Adrenal gland (tissue), 12 donors: Measurements from ENCODE around the gene GCN1. TPM values are rescaled to one million over a fixed set of nuclear protein-coding genes. Genes with fewer than 3 reads are reported as not detected.

ENCODE experiments used
- DNase-seq, 7 donors: peaks; one replicate each; pipeline ENCODE4 v3.0.0-alpha.2; 2019 to 2020
- H3K27ac ChIP-seq, 5 donors: fragments of 200-600 bp; sonication (generic) in 4 of 5; 1 replicate in 3 of 5; 2 replicates in 2 of 5; pipeline versions ENCODE4 v1.5.1 to v1.8.0; 2016 to 2020; ENCODE audit warnings: mild to moderate bottlenecking in 1 of 5
- H3K27me3 ChIP-seq: fragments of 200-600 bp; 2 replicates; pipeline ENCODE4 v1.8.0; 2021
- H3K36me3 ChIP-seq, 2 donors: fragments of 200-600 bp; replicated peaks in 1 of 2; 1 replicate in 1 of 2; 2 replicates in 1 of 2; pipeline versions ENCODE4 v1.5.1 to v1.8.0; 2018 to 2022
- H3K4me1 ChIP-seq, 2 donors: fragments of 200-600 bp; replicated peaks in 1 of 2; 1 replicate in 1 of 2; 2 replicates in 1 of 2; pipeline versions ENCODE4 v1.5.1 to v1.8.0; 2018 to 2021
- H3K4me3 ChIP-seq, 4 donors: fragments of 200-600 bp; sonication (generic) in 3 of 4; one replicate each; pipeline ENCODE4 v1.5.1; 2016 to 2018
- H3K9me3 ChIP-seq, 3 donors: fragments of 200-600 bp; sonication (generic) in 1 of 3; replicated peaks in 1 of 3; 1 replicate in 2 of 3; 2 replicates in 1 of 3; pipeline versions ENCODE4 v1.5.1 to v1.8.0; 2016 to 2021
- POLR2A ChIP-seq, 2 donors: fragments of 450-650 bp; IDR thresholded peaks; one replicate each; pipeline ENCODE4 v1.6.1; 2017; ENCODE audit warnings: antibody characterized with exemption in 2 of 2, mild to moderate bottlenecking in 2 of 2, moderate library complexity in 1 of 2
- WGBS, 4 donors: extraction: QIAGEN DNeasy Blood & Tissue Kit in 2 of 4; methylation state at CpG; one replicate each; pipeline versions ENCODE4 v1.1.5 to v1.1.7; 2013 to 2017; 5-methylcytosine and 5-hydroxymethylcytosine counted together
- intact Hi-C, 2 donors: fragments of 100-400 bp; cut with DNase I; formaldehyde crosslinking; loops; one replicate each; pipeline versions ENCODE4 v1.14.1 to v1.15.0; 2022 to 2023
- polyA plus RNA-seq, 3 donors: library from polyadenylated mRNA; stranded (reverse); fragments of 200-250 nt in 2 of 3; fragments of 350-450 nt in 1 of 3; fragmentation: Illumina TruSeq in 1 of 3; extraction: RNeasy Lipid Tissue Mini Kit (QIAGEN cat#74804) in 1 of 3; gene quantifications; one replicate each; pipeline ENCODE4 v1.2.3, GENCODE V29; 2013 to 2014
- total RNA-seq, 9 donors: library from RNA; depleted of rRNA in 4 of 9; stranded (reverse); fragments of >200 nt in 4 of 9; fragments of 120-200 nt in 1 of 9; fragmentation: NEBNext Ultra II Directional in 1 of 9; extraction: Animal tissue kit (Norgen Biotek cat#: 25700) in 1 of 9; gene quantifications; one replicate each; pipeline versions ENCODE4 v1.1.0 to v1.2.4, GENCODE V29; 2013 to 2023
- TF ChIP-seq, protein P1 (sequence below), 6 experiments: fragments of 450-650 bp in 4 of 6; fragments of 200-600 bp in 2 of 6; sonication (generic) in 1 of 6; IDR thresholded peaks; 1 replicate in 5 of 6; 2 replicates in 1 of 6; pipeline versions ENCODE4 v1.5.1 to v1.8.0; 2016 to 2021; ENCODE audit warnings: antibody characterized with exemption in 6 of 6, mild to moderate bottlenecking in 2 of 6, moderate library complexity in 1 of 6
- donor health status: healthy with polysubstance abuse.
- donor health status: Bipolar disorder and iron deficiency.
- donor health status: DM: yes; HTN: yes; CAD: no.
- donor health status: DM: no; HTN: no; CAD: no.
- donor health status: DM: no; HTN: no; CAD: no.
- donor health status: DM: yes; HTN: yes; CAD: no.

Gene GCN1
- total and polyA plus RNA-seq, 12 donors, result 22.0 to 98.5 (median 46.5) TPM

GRCh38 chr12:120090206-120090605 lies 104.3 kb downstream of the GCN1 start:
- Histone ChIP-seq H3K9me3 (no peaks in the 10 kb centered on the region), H3K36me3 (peaks cover 0 to 11% of the 10 kb centered on the region in 2 donors), H3K4me1 (peaks cover 0 to 13% of the 10 kb centered on the region in 2 donors), H3K27me3 (no peaks in the 10 kb centered on the region), H3K4me3 (no peak overlapping the region), H3K27ac (no peak overlapping the region)
- intact Hi-C loops, result no loop called here
- DNase-seq, result no peak
- no peak for TF ChIP-seq POLR2A (IDR thresholded peaks at IDR 0.05)
- TF ChIP-seq, protein P1, sequence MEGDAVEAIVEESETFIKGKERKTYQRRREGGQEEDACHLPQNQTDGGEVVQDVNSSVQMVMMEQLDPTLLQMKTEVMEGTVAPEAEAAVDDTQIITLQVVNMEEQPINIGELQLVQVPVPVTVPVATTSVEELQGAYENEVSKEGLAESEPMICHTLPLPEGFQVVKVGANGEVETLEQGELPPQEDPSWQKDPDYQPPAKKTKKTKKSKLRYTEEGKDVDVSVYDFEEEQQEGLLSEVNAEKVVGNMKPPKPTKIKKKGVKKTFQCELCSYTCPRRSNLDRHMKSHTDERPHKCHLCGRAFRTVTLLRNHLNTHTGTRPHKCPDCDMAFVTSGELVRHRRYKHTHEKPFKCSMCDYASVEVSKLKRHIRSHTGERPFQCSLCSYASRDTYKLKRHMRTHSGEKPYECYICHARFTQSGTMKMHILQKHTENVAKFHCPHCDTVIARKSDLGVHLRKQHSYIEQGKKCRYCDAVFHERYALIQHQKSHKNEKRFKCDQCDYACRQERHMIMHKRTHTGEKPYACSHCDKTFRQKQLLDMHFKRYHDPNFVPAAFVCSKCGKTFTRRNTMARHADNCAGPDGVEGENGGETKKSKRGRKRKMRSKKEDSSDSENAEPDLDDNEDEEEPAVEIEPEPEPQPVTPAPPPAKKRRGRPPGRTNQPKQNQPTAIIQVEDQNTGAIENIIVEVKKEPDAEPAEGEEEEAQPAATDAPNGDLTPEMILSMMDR (IDR thresholded peaks at IDR 0.05), result no peak
- WGBS, 4 donors, result 83 to 100% (median 92%) methylated on average over 3 of the region's 3 CpGs

GRCh38 chr12:120089796-120090195 lies 104.7 kb downstream of the GCN1 start:
- Histone ChIP-seq H3K4me1 (peaks cover 0 to 13% of the 10 kb centered on the region in 2 donors), H3K27me3 (no peaks in the 10 kb centered on the region), H3K4me3 (no peak overlapping the region), H3K36me3 (peaks cover 0 to 10% of the 10 kb centered on the region in 2 donors), H3K9me3 (no peaks in the 10 kb centered on the region), H3K27ac (no peak overlapping the region)
- 84 to 100% (median 88%) methylated on average over 2 of the region's 2 CpGs for WGBS, 4 donors
- TF ChIP-seq POLR2A (IDR thresholded peaks at IDR 0.05), result no peak
- TF ChIP-seq, protein P1 (IDR thresholded peaks at IDR 0.05), result no peak
- intact Hi-C loops, result loop anchor here in 1 of 2 donors (5.0 kb wide), 1 partner anchor 102 kb away; the partner anchor contains the start of gene BICDL1
- no peak for DNase-seq

DNA sequence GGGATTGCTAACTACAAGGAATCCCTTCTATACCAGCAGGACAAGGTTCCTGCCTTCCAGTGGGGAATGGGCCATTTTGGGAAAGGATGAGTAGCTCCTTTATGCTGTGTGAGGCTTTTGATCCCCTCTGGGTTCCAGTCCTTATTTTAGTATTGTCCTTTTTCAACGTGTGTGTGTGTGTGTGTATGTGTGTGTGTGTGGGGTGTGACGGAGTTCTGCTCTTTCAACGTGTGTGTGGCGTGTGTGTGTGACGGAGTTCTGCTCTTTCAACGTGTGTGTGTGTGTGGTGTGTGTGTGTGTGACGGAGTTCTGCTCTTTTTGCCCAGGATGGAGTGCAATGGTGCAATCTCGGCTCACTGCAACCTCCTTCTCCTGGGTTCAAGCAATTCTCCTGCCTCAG lies 105.4 kb downstream of the GCN1 start:
- intact Hi-C loops, result loop anchor here in 1 of 2 donors (5.0 kb wide), 1 partner anchor 102 kb away; the partner anchor contains the start of gene BICDL1

GRCh38 chr12:120086801-120087621 lies 107.5 kb downstream of the GCN1 start:
- Histone ChIP-seq H3K36me3 (no peaks in the 10 kb centered on the region), H3K4me1 (peaks cover 0 to 13% of the 10 kb centered on the region in 2 donors), H3K27ac (peak overlapping the region; percentile 35 to 87 (median 78)), H3K4me3 (peak overlapping the region in 2 of 4 donors; percentile 12 to 59), H3K27me3 (no peaks in the 10 kb centered on the region), H3K9me3 (no peaks in the 10 kb centered on the region)
- intact Hi-C loops, result loop anchor here in 1 of 2 donors (5.0 kb wide), 1 partner anchor 100 kb away; the partner anchor contains the start of gene BICDL1
- 0 to 2% (median 0%) methylated on average over 17 to 55 of the region's 55 CpGs for WGBS, 4 donors
- TF ChIP-seq, protein P1 (IDR thresholded peaks at IDR 0.05), result peak; percentile 86 to 99 (median 98)
- peak; percentile 24 to 74 for TF ChIP-seq POLR2A (IDR thresholded peaks at IDR 0.05)
- DNase-seq, result peak; percentile 99 to 100 (median 100)

More for the DNA sequence above, 105.4 kb downstream of the GCN1 start:
- H3K4me3 ChIP-seq, result no peak overlapping the region
- no peaks in the 10 kb centered on the region for H3K27me3 ChIP-seq
- H3K27ac ChIP-seq, result no peak overlapping the region
- H3K4me1 ChIP-seq, result peaks cover 0 to 13% of the 10 kb centered on the region in 2 donors
- DNase-seq, result no peak
- 24 to 35% (median 29%) methylated on average over 8 of the region's 8 CpGs for WGBS, 4 donors
- H3K9me3 ChIP-seq, result no peaks in the 10 kb centered on the region
- H3K36me3 ChIP-seq, result peaks cover 0 to 5% of the 10 kb centered on the region in 2 donors
- TF ChIP-seq, protein P1 (IDR thresholded peaks at IDR 0.05), result no peak
- TF ChIP-seq POLR2A (IDR thresholded peaks at IDR 0.05), result no peak
